Keratinocyte (primary cell): ENCODE measurements around the gene ADAMTS13. TPM values are rescaled to one million over a fixed set of nuclear protein-coding genes. Genes with fewer than 3 reads are reported as not detected.

Experiments used
- DNase-seq: peaks from one replicate; pipeline ENCODE4 v3.0.0-alpha.2; 2011; ENCODE audit warnings: low read depth, missing footprints, low spot score
- FAIRE-seq: peaks from 2 replicates; lab custom pipeline; 2011; peaks lifted over from hg19 to GRCh38; lab: Jason Lieb, UNC
- H2AFZ ChIP-seq: 2 replicates; pipeline ENCODE4 v1.6.0; 2012; ENCODE audit warnings: low read length, control low read depth, inconsistent platforms; ENCODE audit not compliant: control insufficient read depth
- H3K27ac ChIP-seq: 2 replicates; pipeline ENCODE4 v1.5.1; 2011; ENCODE audit warnings: low read length; ENCODE audit not compliant: control insufficient read depth, insufficient read depth
- H3K27me3 ChIP-seq: 3 replicates; pipeline ENCODE4 v1.6.0; 2011; ENCODE audit warnings: low read length; ENCODE audit not compliant: control insufficient read depth, insufficient read depth; ENCODE audit errors: extremely low read depth
- H3K36me3 ChIP-seq, 2 experiments: 2 replicates in 1 of 2; 3 replicates in 1 of 2; pipeline ENCODE4 v1.5.1; 2011; ENCODE audit warnings: low read length in 2 of 2, mild to moderate bottlenecking in 1 of 2; ENCODE audit not compliant: control insufficient read depth in 2 of 2, insufficient read depth in 2 of 2; ENCODE audit errors: extremely low read depth in 1 of 2
- H3K4me1 ChIP-seq: 3 replicates; pipeline ENCODE4 v1.5.1; 2011; ENCODE audit warnings: low read length; ENCODE audit not compliant: control insufficient read depth, insufficient read depth; ENCODE audit errors: extremely low read depth
- H3K4me2 ChIP-seq: 3 replicates; pipeline ENCODE4 v1.6.0; 2011; ENCODE audit warnings: low read depth, low read length; ENCODE audit not compliant: control insufficient read depth, insufficient read depth; ENCODE audit errors: extremely low read depth
- H3K4me3 ChIP-seq, 3 experiments: fragments of 200-600 bp in 1 of 3; sonication (generic) in 1 of 3; 2 replicates in 2 of 3; 3 replicates in 1 of 3; pipeline ENCODE4 v1.5.1; 2011 to 2016; ENCODE audit warnings: low read length in 3 of 3, mild to moderate bottlenecking in 3 of 3, control low read depth in 2 of 3, inconsistent platforms in 1 of 3, low read depth in 1 of 3, mixed read lengths in 1 of 3, mixed run types in 1 of 3, moderate library complexity in 1 of 3; ENCODE audit not compliant: control insufficient read depth in 2 of 3, insufficient read depth in 2 of 3; ENCODE audit errors: extremely low read depth in 1 of 3
- H3K79me2 ChIP-seq: 2 replicates; pipeline ENCODE4 v1.6.0; 2012; ENCODE audit warnings: low read length; ENCODE audit not compliant: control insufficient read depth, insufficient read depth
- H3K9ac ChIP-seq: 3 replicates; pipeline ENCODE4 v1.6.0; 2011; ENCODE audit warnings: low read length; ENCODE audit not compliant: control insufficient read depth, insufficient read depth; ENCODE audit errors: extremely low read depth
- H3K9me1 ChIP-seq: 3 replicates; pipeline ENCODE4 v1.6.0; 2011; ENCODE audit warnings: low read length; ENCODE audit not compliant: control insufficient read depth, insufficient read depth; ENCODE audit errors: extremely low read depth
- H3K9me3 ChIP-seq: 2 replicates; pipeline ENCODE4 v1.5.1; 2012; ENCODE audit warnings: low read depth, low read length; ENCODE audit not compliant: control insufficient read depth
- H4K20me1 ChIP-seq: 3 replicates; pipeline ENCODE4 v1.6.0; 2011; ENCODE audit warnings: low read length; ENCODE audit not compliant: control insufficient read depth, insufficient read depth; ENCODE audit errors: extremely low read depth
- EZH2 ChIP-seq: IDR thresholded peaks from one replicate; pipeline ENCODE4 v1.6.1; 2012; ENCODE audit warnings: inconsistent platforms, mild to moderate bottlenecking, low read length, moderate library complexity
- dilution Hi-C: fragments of 300-500 bp; cut with MboI; formaldehyde crosslinking; loops from one replicate; pipeline ENCODE4 v1.7.0; 2020; ENCODE audit warnings: low sequenced_read_pairs; ENCODE audit not compliant: extremely low pct_ligation_motif_present
- polyA plus RNA-seq, 5 experiments: library from polyadenylated mRNA; depleted of rRNA in 3 of 5; stranded (reverse) in 3 of 5; stranded (forward) in 1 of 5; unstranded in 1 of 5; fragments of >200 nt; gene quantifications; 1 replicate in 1 of 5; 2 replicates in 3 of 5; 3 replicates in 1 of 5; pipeline versions ENCODE4 v1.2.1 to v1.2.3, GENCODE V29; 2011 to 2012; ENCODE audit warnings: missing spikeins in 2 of 5, low read depth in 1 of 5, low replicate concordance in 1 of 5
- TF ChIP-seq, protein P1 (sequence below), 3 experiments: IDR thresholded peaks in 1 of 3; conservative IDR thresholded peaks in 1 of 3; optimal IDR thresholded peaks in 1 of 3; 2 replicates in 2 of 3; 3 replicates in 1 of 3; pipeline versions ENCODE3 to v1.5.1; 2011; ENCODE audit warnings: low read length in 3 of 3, mild to moderate bottlenecking in 3 of 3, moderate library complexity in 2 of 3, control low read depth in 1 of 3, inconsistent platforms in 1 of 3; ENCODE audit not compliant: insufficient read depth in 2 of 3; ENCODE audit errors: extremely low read depth in 1 of 3

Gene ADAMTS13
- polyA plus RNA-seq, 1 donor (not counting 4 experiments of a cell fraction or from before 2014, with no cell fraction given): 1.1 TPM

DNA sequence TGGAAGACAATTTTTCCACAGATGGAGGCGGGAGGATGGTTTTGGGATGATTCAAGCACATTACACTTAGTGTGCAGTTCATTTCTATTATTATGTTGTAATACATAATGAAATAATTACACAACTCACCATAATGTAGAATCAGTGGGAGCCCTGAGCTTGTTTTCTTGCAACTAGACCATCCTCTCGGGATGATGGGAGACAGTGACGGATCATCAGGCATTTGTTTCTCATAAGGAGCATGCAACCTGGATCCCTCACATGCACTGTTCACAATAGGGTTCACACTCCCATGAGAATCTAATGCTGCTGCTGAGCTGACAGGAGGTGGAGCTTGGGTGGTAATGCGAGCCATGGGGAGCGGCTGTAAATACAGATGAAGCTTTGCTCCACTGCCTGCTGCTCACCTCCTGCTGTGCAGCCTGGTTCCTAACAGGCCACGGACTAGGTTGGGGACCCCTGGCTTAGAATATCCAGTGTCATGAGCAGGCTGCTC, 44.4 kb upstream of the ADAMTS13 start:
- no peak overlapping the region for H3K9ac ChIP-seq
- peaks cover 15% of the 10 kb centered on the region for H3K4me1 ChIP-seq
- no peak overlapping the region for H3K4me2 ChIP-seq
- dilution Hi-C loops: no loop called here
- TF ChIP-seq, protein P1, sequence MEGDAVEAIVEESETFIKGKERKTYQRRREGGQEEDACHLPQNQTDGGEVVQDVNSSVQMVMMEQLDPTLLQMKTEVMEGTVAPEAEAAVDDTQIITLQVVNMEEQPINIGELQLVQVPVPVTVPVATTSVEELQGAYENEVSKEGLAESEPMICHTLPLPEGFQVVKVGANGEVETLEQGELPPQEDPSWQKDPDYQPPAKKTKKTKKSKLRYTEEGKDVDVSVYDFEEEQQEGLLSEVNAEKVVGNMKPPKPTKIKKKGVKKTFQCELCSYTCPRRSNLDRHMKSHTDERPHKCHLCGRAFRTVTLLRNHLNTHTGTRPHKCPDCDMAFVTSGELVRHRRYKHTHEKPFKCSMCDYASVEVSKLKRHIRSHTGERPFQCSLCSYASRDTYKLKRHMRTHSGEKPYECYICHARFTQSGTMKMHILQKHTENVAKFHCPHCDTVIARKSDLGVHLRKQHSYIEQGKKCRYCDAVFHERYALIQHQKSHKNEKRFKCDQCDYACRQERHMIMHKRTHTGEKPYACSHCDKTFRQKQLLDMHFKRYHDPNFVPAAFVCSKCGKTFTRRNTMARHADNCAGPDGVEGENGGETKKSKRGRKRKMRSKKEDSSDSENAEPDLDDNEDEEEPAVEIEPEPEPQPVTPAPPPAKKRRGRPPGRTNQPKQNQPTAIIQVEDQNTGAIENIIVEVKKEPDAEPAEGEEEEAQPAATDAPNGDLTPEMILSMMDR (optimal IDR thresholded peaks at IDR 0.05 in 1 of 3, IDR thresholded peaks at IDR 0.05 in 1 of 3, conservative IDR thresholded peaks at IDR 0.05 in 1 of 3; ENCODE audit: extremely low read depth in 1 of 3, insufficient read depth in 2 of 3, low read length in 3 of 3): no peak
- no peak for DNase-seq
- no peak overlapping the region for H3K27ac ChIP-seq
- no peak overlapping the region for H2AFZ ChIP-seq
- H3K9me3 ChIP-seq: no peaks in the 10 kb centered on the region
- no peaks in the 10 kb centered on the region for H3K9me1 ChIP-seq
- peaks cover 4% of the 10 kb centered on the region for H4K20me1 ChIP-seq
- no peaks in the 10 kb centered on the region for H3K27me3 ChIP-seq
- H3K36me3 ChIP-seq: peaks cover 3 to 4% of the 10 kb centered on the region in 2 experiments
- no peak overlapping the region for H3K4me3 ChIP-seq
- FAIRE-seq: no peak
- peaks cover 28% of the 10 kb centered on the region for H3K79me2 ChIP-seq

DNA sequence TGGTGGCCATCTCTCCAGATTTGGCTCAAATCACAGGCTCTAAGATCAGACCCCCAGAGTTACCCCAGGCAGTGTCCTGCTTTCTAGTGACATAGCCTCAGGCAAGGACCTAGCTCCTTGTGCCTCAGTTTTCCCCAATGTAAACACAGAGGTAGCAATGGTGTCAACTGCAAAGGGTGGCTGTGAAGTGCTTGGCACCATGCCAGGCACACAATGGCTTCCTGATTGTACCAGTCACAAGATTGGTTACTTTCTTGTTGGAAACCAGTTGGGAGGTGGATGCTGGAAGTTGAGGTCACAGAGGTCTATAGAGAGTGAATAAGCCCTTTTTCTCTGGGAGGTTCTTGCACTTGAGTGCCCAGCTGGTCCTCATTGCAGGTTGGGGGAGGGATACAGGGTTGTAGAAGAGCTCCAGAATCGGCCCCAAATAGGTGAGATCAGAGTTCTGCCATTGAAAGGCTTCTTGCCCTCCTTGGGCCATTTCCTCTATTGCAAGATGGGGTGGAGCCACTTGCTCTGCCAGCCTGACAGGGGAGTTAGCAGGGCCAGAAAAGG, 43.7 kb upstream of the ADAMTS13 start:
- Histone ChIP-seq H3K27me3 (no peaks in the 10 kb centered on the region), H3K4me2 (no peak overlapping the region), H4K20me1 (peaks cover 2% of the 10 kb centered on the region), H3K9me3 (no peaks in the 10 kb centered on the region), H3K79me2 (peaks cover 20% of the 10 kb centered on the region), H3K9ac (no peak overlapping the region), H3K36me3 (no peaks in the 10 kb centered on the region), H3K27ac (no peak overlapping the region), H3K4me3 (no peak overlapping the region), H3K9me1 (no peaks in the 10 kb centered on the region), H2AFZ (no peak overlapping the region), H3K4me1 (peaks cover 13% of the 10 kb centered on the region)
- no peak for FAIRE-seq
- DNase-seq: no peak
- dilution Hi-C loops: no loop called here
- TF ChIP-seq EZH2: no peak
- TF ChIP-seq, protein P1 (optimal IDR thresholded peaks at IDR 0.05 in 1 of 3, IDR thresholded peaks at IDR 0.05 in 1 of 3, conservative IDR thresholded peaks at IDR 0.05 in 1 of 3; ENCODE audit: extremely low read depth in 1 of 3, insufficient read depth in 2 of 3, low read length in 3 of 3): no peak
